ENCODE measurements around the gene PPP1R12A.

Gene PPP1R12A

GRCh38 chr12:79841248-79841877 is 93.5 kb downstream of the PPP1R12A start:
- no peak for DNase-seq

DNA sequence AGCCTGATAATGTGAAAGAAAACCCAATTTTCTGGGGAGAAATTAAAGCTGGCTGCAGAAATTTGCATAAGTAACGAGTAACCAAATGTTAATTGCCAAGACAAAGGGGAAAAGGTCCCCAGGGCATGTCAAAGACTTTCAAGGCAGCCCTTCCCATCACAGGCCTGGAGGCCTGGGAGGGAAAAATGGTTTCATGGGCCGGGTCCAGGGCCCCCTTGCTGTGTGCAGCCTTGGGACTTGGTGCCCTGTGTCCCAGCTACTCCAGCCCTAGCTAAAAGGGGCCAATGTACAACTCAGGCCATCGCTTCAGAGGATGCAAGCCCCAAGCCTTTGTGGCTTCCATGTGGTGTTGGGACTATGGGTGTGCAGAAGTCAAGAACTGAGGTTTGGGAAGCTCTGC is 96.5 kb downstream of the PPP1R12A start:
- no peak for DNase-seq

DNA sequence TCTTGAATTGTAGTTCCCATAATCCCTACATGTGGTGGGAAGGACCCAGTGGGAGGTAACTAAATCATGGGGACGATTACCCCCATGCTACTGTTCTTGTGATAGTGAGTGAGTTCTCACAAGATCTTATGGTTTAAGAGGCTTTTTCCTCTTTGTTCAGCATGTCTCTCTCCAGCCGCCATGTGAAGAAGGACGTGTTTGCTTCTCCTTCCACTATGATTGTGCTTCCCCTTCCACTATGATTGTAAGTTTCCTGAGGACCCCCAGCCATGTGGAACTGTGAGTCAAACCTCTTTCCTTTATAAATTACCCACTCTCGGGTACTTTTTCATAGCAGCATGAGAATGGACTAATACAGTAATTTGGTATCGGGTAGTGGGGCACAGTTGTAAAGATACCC is 97.3 kb downstream of the PPP1R12A start:
- no peak for DNase-seq

GRCh38 chr12:79835377-79835843 is 99.5 kb downstream of the PPP1R12A start:
- no peak for DNase-seq

DNA sequence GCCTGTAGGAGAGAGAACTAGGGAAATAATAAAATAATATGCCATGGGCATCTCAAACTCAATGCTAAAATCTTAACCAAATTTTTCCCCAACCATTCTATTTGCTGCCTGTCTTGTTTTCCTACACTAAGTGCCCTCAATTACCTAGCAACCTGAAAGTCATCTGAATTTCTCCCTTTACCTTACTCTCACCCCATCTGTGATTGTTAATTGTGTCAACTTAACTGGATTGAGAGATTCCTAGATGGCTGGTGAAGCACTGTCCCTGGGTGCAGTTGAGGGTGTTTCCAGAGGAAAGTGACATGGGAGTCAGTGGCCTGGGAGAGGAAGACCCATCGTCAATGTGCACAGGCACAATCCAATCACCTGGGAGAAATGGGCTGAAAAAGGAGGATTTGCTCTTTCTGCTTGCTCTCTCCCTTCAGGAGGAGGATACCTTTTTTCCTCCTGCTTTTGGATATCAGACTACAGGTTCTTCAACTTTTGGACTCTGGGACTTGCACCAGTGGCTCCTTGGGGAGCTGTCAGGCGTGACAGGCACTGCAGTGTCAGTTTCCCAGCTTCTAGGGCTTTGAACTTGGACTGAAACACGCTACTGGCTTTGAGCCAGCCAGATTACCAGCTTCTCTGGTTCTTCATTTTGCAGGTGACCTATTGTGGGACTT is 100.1 kb downstream of the PPP1R12A start:
- DNase-seq: no peak

GRCh38 chr12:79830440-79830839 is 104.5 kb downstream of the PPP1R12A start:
- DNase-seq: no peak

GRCh38 chr12:79828924-79829323 is 106.0 kb downstream of the PPP1R12A start:
- no peak for DNase-seq

DNA sequence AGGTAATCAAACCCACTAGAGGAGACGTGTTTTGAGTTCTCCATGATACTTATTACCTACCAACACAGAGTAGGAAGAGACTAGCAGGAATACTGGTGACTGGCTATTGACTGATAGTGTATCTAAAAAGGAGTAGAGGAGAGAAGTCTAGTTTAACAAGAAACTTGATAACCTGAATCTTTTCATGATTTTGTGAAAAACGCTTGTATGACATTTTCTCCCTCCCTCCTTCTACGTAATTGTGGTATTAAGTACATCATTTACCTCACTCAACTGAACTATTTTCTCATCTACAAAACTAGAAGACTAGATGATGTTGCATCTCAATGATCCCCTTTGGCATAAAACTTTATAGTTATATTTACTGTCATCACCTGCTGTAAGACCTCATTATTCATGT is 107.4 kb downstream of the PPP1R12A start:
- no peak for DNase-seq

DNA sequence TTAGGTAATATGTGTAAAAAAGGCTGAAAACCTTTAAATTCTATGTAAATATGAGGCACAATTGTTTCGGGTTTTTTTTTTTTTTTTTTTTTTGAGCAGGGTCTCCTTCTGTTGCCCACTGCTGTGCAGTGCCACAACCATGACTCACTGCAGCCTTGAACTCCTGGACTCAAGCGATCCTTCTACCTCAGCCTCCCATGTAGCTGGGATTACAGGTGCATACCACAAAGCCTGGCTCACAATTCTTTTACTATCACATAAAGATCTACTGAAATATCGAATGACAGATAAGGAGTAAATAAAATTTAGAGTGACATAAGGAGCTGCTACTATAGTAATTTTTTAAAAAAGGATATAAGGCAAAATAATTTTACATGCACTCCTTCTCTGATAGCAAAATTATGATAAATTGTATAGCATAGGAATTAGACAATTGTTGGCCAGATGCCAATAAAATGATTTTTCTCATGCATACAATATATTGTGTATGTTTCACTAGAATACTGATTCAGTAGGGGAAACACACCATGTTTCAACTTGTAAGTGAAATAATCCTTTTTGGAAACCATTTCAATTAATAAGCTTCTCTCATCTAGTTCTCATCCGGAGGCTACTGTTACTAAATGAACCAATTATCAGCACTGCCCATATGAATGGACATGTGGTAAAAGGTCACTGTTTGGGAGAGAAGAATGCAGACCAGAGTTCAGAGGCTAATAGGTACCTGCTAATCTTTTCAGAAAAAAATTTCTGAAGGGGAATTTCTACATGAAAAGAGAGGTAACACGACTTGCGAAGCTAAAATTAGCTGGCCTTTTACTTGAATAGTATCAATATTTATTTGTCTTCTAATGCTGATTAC is 108.4 kb downstream of the PPP1R12A start:
- DNase-seq: no peak

GRCh38 chr12:79822475-79822874 is 112.4 kb downstream of the PPP1R12A start:
- DNase-seq: no peak

DNA sequence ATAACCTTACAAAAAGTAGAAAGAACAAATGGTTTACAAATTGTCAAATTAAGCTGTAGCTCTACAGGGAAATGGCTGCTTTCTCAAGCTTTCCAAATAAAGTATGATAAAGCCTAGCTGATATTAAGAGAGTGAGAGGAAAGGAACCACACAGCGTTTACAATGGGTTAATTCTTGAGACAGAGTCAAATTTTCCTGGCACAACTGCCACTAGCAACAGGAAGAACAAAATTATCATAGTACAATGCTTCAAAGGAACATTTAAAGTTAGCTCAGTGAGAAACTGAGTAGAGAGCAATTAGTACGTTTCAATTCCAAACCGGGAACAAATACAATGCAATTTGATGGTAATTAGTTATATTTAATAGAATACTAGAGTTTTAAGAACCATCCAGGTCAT is 116.0 kb downstream of the PPP1R12A start:
- no peak for DNase-seq

- DNase-seq: peak; percentile 47
These were observed 150.4 kb downstream of the PPP1R12A start for GRCh38 chr12:79784366-79785065.

DNA sequence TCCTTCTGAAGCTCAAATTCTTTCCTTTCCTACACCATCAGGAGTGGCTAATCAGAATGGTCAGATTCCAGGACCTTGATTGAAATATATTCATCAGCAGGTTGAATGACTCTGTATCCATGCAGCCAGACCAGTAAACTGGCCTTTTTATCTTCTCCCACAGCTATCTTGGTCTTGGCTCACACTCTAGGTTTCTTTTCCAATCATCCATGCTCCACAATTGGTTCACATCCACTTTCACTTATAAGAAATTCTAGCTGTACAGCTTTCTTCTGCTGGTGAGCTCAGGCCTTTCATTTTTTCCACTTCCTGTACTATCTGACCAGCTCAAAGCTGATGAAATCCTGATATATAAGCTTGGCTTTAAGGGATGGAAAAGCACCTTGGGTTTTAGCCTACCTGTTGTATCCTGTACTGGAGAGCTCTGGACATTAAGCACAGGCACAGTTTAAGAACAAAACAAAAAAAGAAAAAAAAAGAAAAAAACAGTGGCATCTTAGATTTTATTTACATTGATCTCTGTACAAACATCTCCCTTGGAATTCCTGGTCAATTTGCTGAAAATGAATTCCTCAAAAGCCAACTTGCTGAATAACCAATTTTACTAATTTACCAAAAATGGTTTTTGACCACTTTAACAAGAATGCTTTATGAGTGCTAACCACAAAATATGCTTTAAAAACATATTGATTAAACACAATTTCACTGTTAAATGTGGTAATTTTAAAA is 152.6 kb downstream of the PPP1R12A start:
- peak; percentile 26 for DNase-seq

GRCh38 chr12:79778802-79779448 is 156.0 kb downstream of the PPP1R12A start:
- DNase-seq: no peak

DNA sequence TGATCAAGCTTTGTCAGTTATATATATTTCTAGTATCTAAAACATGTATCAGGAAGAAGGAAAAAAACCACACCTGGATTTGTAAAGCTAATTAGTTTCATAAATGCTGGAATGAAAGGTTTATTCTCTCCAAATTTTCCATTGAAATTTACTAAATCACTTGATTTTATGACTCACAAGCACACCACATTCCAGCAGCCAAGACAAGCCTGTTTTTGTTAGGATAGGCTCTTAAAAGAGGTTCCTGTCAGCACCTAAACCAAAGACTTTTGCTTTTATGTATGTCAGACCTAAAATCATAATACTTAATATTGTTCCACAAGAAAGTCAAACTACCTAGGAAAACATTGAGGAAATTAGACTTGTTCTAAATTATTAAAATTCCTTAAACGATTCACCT is 158.8 kb downstream of the PPP1R12A start:
- DNase-seq: peak; percentile 60

- DNase-seq: no peak
These were observed 159.4 kb downstream of the PPP1R12A start for GRCh38 chr12:79775355-79776027.

- DNase-seq: no peak
These were observed 161.0 kb downstream of the PPP1R12A start for GRCh38 chr12:79773896-79774295.

DNA sequence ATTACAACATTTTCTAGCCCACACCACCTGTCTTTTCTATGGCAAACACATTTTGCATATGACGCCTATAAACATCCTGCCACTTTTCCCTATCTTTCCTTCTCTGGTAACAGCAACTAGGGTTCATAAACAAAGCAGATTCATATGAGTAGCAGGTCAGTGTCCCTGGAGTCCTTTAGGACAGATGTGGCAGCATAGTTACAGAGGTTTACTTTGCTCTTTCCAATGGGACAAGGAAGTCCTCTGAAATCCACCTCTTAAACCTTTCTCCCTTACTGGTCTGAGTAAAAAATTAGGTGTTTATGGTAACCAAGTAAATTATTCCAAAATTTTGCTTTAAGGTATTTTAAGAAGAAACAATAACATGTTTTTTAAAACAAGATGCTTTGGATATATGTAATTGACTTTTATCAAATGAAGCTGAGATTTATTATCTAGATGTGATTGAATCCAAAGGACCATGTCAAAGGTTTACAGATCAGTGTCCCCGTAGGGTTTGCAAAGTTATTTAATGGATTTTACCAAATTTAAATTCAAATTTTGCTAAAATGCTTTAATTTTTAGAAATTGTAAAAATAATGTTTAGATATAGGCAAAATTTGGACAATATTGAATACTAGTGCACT is 164.9 kb downstream of the PPP1R12A start:
- no peak for DNase-seq

DNA sequence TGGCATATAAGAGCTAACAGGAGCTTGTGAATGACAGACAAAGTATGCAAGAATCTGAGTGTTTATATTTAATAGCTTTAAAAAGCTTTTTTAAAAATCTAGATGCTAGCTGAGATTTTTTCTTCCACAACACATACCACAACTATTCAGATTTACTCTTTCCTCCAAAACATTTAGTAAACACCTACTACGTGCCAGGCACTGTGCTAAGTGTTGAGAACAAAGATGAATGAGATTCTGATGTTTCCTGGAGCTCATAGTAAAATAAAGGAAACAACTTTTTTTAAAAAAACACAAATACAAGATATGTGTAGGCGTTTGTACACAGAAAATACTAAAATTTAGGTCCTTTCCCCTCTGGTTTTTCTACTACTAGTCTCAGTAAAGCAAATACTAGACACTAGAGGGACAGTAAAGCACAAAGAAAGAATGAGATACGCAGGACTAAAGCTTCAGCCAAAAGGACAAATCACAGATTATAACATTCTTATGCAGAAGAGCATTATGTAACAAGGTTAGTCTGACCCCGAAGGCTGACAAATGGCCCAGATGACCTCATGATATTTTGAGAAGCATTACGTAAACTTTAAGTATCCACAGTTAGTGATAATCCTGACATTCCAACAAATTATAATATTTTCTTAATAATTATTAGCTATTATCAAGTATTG is 165.6 kb downstream of the PPP1R12A start:
- no peak for DNase-seq

Measured in HCEC 1CT (cell line).